RWPE1 (cell line): ENCODE data around the gene UNC5C.

Experiments used
- CTCF ChIA-PET: fragments of 350-600 bp; sonication (Branson Sonifier 250); formaldehyde crosslinking; extraction: SDS; loops from one replicate; lab custom pipeline; 2021; lab: Yijun Ruan, JAX
- POLR2A ChIA-PET: fragments of 400-600 bp; formaldehyde crosslinking; extraction: SDS; loops from one replicate; lab custom pipeline; 2020; ENCODE audit warnings: antibody characterized with exemption; ENCODE audit not compliant: low non-redundant PET; lab: Yijun Ruan, JAX
- DNase-seq: peaks from one replicate; pipeline ENCODE4 v3.0.0; 2012; ENCODE audit warnings: low spot score
- H3K27ac ChIP-seq: fragments of 450-650 bp; 2 replicates; pipeline ENCODE4 v1.5.1; 2017
- TF ChIP-seq, protein P1 (sequence below): fragments of 450-650 bp; conservative IDR thresholded peaks from 2 replicates; pipeline ENCODE4 v1.5.1; 2017; ENCODE audit warnings: low read depth, mild to moderate bottlenecking

UNC5C gene

DNA sequence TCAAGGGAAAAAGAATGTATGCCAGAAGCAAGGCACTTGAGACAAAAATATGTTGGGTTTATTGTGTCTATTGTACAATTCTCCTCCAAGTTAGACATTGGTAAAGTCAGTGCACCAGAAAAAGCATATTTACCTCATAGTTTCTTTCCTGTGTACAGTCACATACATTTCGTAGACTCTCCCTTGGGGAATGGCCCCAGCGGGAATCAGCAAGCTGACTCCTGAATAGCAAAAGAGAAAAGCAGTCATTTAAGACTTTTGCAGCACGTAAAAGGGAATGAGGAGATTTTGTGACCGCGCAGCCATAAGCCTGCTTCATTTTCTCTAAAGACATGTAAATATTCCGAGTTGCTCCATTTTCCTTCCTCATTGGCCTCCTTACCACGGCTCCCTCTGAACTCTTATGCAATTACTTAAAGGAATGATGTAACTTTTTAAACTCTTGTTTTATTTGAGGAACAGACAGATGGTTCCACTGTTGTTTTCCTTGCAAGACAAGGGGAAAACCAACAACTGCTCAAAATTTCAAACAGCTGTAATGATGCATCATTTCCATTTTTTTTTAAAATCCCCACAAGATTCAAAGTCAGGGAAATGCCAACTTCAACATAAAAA is 332.7 kb downstream of the UNC5C start:
- no peak for DNase-seq
- H3K27ac ChIP-seq, result no peak overlapping the region
- CTCF ChIA-PET, result no interaction called here
- POLR2A ChIA-PET, result no interaction called here
- TF ChIP-seq, protein P1, sequence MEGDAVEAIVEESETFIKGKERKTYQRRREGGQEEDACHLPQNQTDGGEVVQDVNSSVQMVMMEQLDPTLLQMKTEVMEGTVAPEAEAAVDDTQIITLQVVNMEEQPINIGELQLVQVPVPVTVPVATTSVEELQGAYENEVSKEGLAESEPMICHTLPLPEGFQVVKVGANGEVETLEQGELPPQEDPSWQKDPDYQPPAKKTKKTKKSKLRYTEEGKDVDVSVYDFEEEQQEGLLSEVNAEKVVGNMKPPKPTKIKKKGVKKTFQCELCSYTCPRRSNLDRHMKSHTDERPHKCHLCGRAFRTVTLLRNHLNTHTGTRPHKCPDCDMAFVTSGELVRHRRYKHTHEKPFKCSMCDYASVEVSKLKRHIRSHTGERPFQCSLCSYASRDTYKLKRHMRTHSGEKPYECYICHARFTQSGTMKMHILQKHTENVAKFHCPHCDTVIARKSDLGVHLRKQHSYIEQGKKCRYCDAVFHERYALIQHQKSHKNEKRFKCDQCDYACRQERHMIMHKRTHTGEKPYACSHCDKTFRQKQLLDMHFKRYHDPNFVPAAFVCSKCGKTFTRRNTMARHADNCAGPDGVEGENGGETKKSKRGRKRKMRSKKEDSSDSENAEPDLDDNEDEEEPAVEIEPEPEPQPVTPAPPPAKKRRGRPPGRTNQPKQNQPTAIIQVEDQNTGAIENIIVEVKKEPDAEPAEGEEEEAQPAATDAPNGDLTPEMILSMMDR, result no peak

DNA sequence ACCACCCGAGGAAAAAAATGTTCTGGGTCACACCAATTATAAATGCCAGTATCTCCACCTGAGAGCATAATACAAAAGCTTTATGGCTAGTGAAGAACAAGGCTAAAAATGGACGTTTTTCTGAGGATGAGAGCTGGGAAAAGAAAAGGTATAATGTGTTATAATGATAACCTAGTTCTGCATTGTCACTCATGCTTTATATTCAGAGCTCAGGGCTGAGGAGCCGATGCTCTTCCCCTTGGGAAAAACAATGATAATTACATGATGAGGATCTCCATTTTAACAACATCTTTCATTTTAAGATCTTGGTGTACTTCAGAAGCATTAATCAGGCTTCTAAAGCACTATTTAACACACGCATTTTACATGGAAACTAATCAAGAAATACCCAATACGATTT is 333.7 kb downstream of the UNC5C start:
- POLR2A ChIA-PET, result no interaction called here
- DNase-seq, result no peak
- H3K27ac ChIP-seq, result no peak overlapping the region
- CTCF ChIA-PET, result no interaction called here
- TF ChIP-seq, protein P1, result no peak

DNA sequence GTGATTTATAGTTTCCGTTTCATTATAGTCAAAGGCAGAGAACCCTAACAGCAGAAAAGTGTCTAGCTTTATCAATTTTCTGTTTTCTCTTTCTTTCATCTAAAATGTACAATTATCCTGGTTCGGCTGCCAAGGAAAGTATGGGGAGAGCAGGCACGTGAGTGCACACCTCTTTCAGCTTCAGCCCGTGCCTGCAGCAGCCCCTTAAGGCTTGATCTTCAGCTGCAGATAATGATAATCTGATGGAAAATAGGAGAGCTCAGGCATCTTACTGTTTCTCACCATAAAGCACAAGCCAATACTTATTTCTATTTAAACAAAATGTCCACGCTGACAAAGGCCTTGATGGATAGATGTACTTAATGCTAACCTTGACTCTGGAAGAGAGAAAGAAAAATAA is 334.4 kb downstream of the UNC5C start:
- TF ChIP-seq, protein P1, result no peak
- no peak for DNase-seq
- ChIA-PET POLR2A (no interaction called here), CTCF (no interaction called here)
- H3K27ac ChIP-seq, result no peak overlapping the region

DNA sequence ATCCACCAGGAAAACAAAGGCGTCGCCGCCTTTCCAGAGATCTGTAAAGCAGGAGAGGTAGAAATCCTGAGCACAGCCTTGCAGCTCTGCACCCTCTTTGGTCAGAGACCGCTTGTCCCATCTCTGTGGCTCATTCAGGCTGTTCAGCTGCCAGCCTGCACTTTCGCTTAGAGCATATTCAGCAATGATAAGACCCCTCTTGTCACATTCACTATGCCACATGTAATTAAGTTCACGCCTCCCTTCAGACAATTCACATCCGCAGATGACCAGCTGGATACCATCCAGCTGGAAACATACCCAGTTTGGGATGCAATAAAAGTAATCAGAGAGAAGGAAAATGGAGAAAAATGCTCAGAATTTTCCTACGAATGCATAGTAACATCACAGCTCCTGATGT is 335.4 kb downstream of the UNC5C start:
- TF ChIP-seq, protein P1, result no peak
- H3K27ac ChIP-seq, result no peak overlapping the region
- POLR2A ChIA-PET, result no interaction called here
- CTCF ChIA-PET, result interaction anchor here (0.6 kb wide), 1 partner anchor 12 kb away, joined by 5 read pairs; no protein-coding TSS in a partner anchor
- DNase-seq, result no peak

DNA sequence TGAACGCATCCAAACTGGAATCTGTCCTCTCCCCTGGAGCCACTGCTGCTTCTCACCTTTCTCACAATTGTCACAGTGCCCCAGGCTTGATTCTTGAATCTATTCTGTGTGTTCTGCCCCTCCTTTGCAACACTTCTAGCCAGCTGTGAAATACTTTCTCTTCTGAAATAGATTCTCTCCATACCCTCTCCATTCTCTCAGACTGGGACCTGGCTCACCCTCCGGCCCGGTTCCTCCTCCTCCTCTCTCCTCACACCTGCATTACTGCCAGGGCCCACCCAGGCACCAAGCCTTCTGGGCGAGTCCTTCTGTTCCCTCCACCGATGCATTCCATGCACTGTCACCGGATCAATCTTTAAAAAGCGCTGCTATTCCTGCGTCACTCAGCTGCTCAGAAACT is 336.1 kb downstream of the UNC5C start:
- DNase-seq, result no peak
- POLR2A ChIA-PET, result no interaction called here
- H3K27ac ChIP-seq, result no peak overlapping the region
- CTCF ChIA-PET, result interaction anchor here (0.6 kb wide), 1 partner anchor 13 kb away, joined by 5 read pairs; no protein-coding TSS in a partner anchor
- TF ChIP-seq, protein P1, result no peak

DNA sequence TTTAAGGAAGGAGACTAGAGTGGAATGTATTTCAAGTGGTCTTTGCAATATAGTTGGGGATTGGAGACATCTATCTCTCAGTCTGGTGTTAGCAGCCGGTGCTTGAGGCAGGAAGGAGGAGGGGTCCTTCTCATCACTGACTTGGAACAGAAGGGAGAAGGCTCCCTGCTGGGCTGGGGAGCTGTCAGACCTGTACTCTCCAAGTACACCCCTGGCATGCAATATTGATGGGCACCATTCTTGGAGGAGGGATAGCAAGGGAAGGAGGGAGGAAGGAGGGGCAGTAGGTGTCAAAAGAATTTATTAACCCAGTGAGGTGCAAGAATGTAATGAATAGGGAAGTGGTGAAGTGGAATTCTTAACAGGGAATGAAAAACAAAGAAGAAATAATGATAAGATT is 338.8 kb downstream of the UNC5C start:
- DNase-seq, result no peak
- TF ChIP-seq, protein P1, result no peak
- H3K27ac ChIP-seq, result no peak overlapping the region
- CTCF ChIA-PET, result interaction anchor here (0.6 kb wide), 1 partner anchor 407 kb away, joined by 3 read pairs; no protein-coding TSS in a partner anchor
- POLR2A ChIA-PET, result no interaction called here
